ENCODE results near the gene AP2A2.

GRCh38 chr11:933936-934335 lies 8.3 kb downstream of the AP2A2 start:
- no peak for TF ChIP-seq CTCF (IDR thresholded peaks at IDR 0.05)
- no peak for TF ChIP-seq POLR2A (IDR thresholded peaks at IDR 0.05)

All from lower leg skin (tissue), 3 donors.